HepG2 (cell line): ENCODE results near the gene AIP. TPM values are rescaled to one million over a fixed set of nuclear protein-coding genes. Genes with fewer than 3 reads are reported as not detected.
"Not testable (repeated sequence)": the region's sequence is repeated elsewhere in the genome, so short reads cannot be mapped to it uniquely, and the experiment has no call there.

Experiments used
- ATAC-seq: fragments of 200-7000 bp; cut with Tn5 transposase; 3 replicates; pipeline ENCODE4 v1.9.1; 2020; ENCODE audit warnings: mild to moderate bottlenecking, moderate library complexity
- BruUV-seq: library from RNA; stranded (reverse); fragments of 400-500 nt; replicated peaks from 2 replicates; lab custom pipeline; 2021; lab: Mats Ljungman, UMichigan
- CTCF ChIA-PET: fragments of 300-600 bp; formaldehyde crosslinking; extraction: SDS; loops from one replicate; lab custom pipeline; 2021; ENCODE audit warnings: low total read pairs, inconsistent platforms, low intra/inter-chr PET ratio; lab: Yijun Ruan, JAX
- POLR2A ChIA-PET: fragments of 350-600 bp; sonication (Branson Sonifier 250); formaldehyde crosslinking; loops from one replicate; lab custom pipeline; 2020; ENCODE audit warnings: antibody characterized with exemption, inconsistent platforms; lab: Yijun Ruan, JAX
- DNase-seq: peaks from one replicate; pipeline ENCODE4 v3.0.0-alpha.2; 2015; ENCODE audit warnings: low spot score
- FAIRE-seq: peaks from 3 replicates; lab custom pipeline; 2011; peaks lifted over from hg19 to GRCh38; lab: Jason Lieb, UNC
- H2AFZ ChIP-seq: one replicate; pipeline ENCODE4 v1.6.1; 2011; ENCODE audit warnings: low read length, inconsistent platforms
- H3K27ac ChIP-seq: fragments of 300-600 bp; 3 replicates; pipeline ENCODE4 v1.8.0; 2011; ENCODE audit warnings: mixed run types, mild to moderate bottlenecking, mixed read lengths, low read length, inconsistent platforms; ENCODE audit not compliant: insufficient read depth; ENCODE audit errors: extremely low read length
- H3K27me3 ChIP-seq, 2 experiments: fragments of 200-600 bp in 1 of 2; 2 replicates in 1 of 2; 3 replicates in 1 of 2; pipeline versions ENCODE4 v1.6.0 to v1.8.0; 2011; ENCODE audit warnings: low read length in 2 of 2, mild to moderate bottlenecking in 2 of 2, moderate library complexity in 2 of 2, inconsistent platforms in 1 of 2; ENCODE audit not compliant: insufficient read depth in 2 of 2, control insufficient read depth in 1 of 2
- H3K36me3 ChIP-seq, 2 experiments: fragments of 200-600 bp in 1 of 2; replicated peaks in 1 of 2; 2 replicates in 1 of 2; 3 replicates in 1 of 2; pipeline versions ENCODE4 v1.5.1 to v1.8.0; 2011; ENCODE audit warnings: low read length in 2 of 2, inconsistent platforms in 1 of 2; ENCODE audit not compliant: insufficient read depth in 2 of 2, control insufficient read depth in 1 of 2
- H3K4me1 ChIP-seq: 2 replicates; pipeline ENCODE4 v1.5.1; 2012; ENCODE audit warnings: low read length, inconsistent platforms; ENCODE audit not compliant: insufficient read depth
- H3K4me2 ChIP-seq: 2 replicates; pipeline ENCODE4 v1.6.0; 2011; ENCODE audit warnings: low read depth, low read length, inconsistent platforms
- H3K4me3 ChIP-seq, 3 experiments: fragments of 200-600 bp in 1 of 3; sonication (generic), shearing (Covaris generic) in 1 of 3; replicated peaks in 1 of 3; 2 replicates each; pipeline ENCODE4 v1.5.1; 2011 to 2016; ENCODE audit warnings: low read length in 3 of 3, inconsistent platforms in 2 of 3, low read depth in 2 of 3, mild to moderate bottlenecking in 2 of 3, control low read depth in 1 of 3, mixed read lengths in 1 of 3; ENCODE audit not compliant: insufficient read depth in 1 of 3
- H3K79me2 ChIP-seq: one replicate; pipeline ENCODE4 v1.6.1; 2011; ENCODE audit warnings: low read length, inconsistent platforms; ENCODE audit not compliant: insufficient read depth
- H3K9ac ChIP-seq: 2 replicates; pipeline ENCODE4 v1.6.0; 2011; ENCODE audit warnings: mild to moderate bottlenecking, low read depth, low read length, inconsistent platforms; ENCODE audit not compliant: insufficient read depth
- H3K9me3 ChIP-seq: 2 replicates; pipeline ENCODE4 v1.5.1; 2012; ENCODE audit warnings: mild to moderate bottlenecking, low read length
- H4K20me1 ChIP-seq: 2 replicates; pipeline ENCODE4 v1.6.0; 2011; ENCODE audit warnings: inconsistent platforms, mild to moderate bottlenecking, low read length, moderate library complexity; ENCODE audit not compliant: insufficient read depth
- IRX3 ChIP-seq: sonication (generic); formaldehyde crosslinking; IDR thresholded peaks from 2 replicates; pipeline ENCODE4 v1.8.1; 2023; ENCODE audit warnings: mild to moderate bottlenecking, low read depth, missing genetic modification reagents, borderline replicate concordance
- JUN ChIP-seq: sonication (generic); formaldehyde crosslinking; IDR thresholded peaks from 2 replicates; pipeline ENCODE4 v1.4.0; 2020; ENCODE audit warnings: mild to moderate bottlenecking, missing genetic modification reagents
- ZBTB40 ChIP-seq, 2 experiments: fragments of 450-650 bp in 1 of 2; sonication (generic) in 1 of 2; formaldehyde crosslinking in 1 of 2; IDR thresholded peaks; 2 replicates each; pipeline versions ENCODE4 v1.6.1 to v1.8.0; 2016 to 2022; ENCODE audit warnings: antibody characterized with exemption in 1 of 2, mild to moderate bottlenecking in 1 of 2, missing genetic modification reagents in 1 of 2
- ZNF572 ChIP-seq: sonication (generic); formaldehyde crosslinking; IDR thresholded peaks from 2 replicates; pipeline ENCODE4 v1.5.1; 2020; ENCODE audit warnings: mild to moderate bottlenecking, missing genetic modification reagents
- ZNF615 ChIP-seq: sonication (generic); formaldehyde crosslinking; IDR thresholded peaks from 2 replicates; pipeline ENCODE4 v1.5.0; 2020; ENCODE audit warnings: mild to moderate bottlenecking, missing genetic modification reagents, borderline replicate concordance
- ZNF816 ChIP-seq: sonication (generic); formaldehyde crosslinking; IDR thresholded peaks from 2 replicates; pipeline ENCODE4 v1.8.0; 2022; ENCODE audit warnings: missing genetic modification reagents, mild to moderate bottlenecking, borderline replicate concordance
- WGBS: methylation state at CpG from one replicate; pipeline ENCODE4 v1.1.6; 2017; ENCODE audit warnings: low lambda C conversion rate; 5-methylcytosine and 5-hydroxymethylcytosine counted together
- in situ Hi-C: cut with HindIII; loops from 2 replicates; pipeline ENCODE4 v1.10.0; 2017; ENCODE audit warnings: low pct_unique_long_range_greater_than_20kb; ENCODE audit not compliant: extremely low pct_ligation_motif_present
- intact Hi-C: fragments of 100-400 bp; cut with micrococcal nuclease; formaldehyde crosslinking; loops from one replicate; pipeline ENCODE4 v1.10.0; 2022; ENCODE audit not compliant: unreplicated experiment
- polyA plus RNA-seq, 8 experiments: library from polyadenylated mRNA; depleted of rRNA in 3 of 8; stranded (reverse) in 7 of 8; unstranded in 1 of 8; fragments of >200 nt; fragmentation: Illumina TruSeq in 4 of 8; extraction: Trizol in 4 of 8; gene quantifications; 2 replicates each; pipeline versions ENCODE4 v1.2.1 to v1.2.3, GENCODE V29; 2011 to 2016; ENCODE audit warnings: low read depth in 4 of 8, missing spikeins in 1 of 8, mixed read lengths in 1 of 8; ENCODE audit not compliant: insufficient read depth in 1 of 8
- total RNA-seq, 5 experiments: library from RNA; depleted of rRNA; stranded (reverse); fragments of >200 nt; fragmentation: Illumina TruSeq; extraction: Trizol; gene quantifications; 2 replicates each; pipeline ENCODE4 v1.2.3, GENCODE V29; 2016; ENCODE audit warnings: low read depth in 1 of 5

The AIP gene
- total and polyA plus RNA-seq, 2 of the 13 experiments (the other 11 are each of a cell fraction or from before 2014, with no cell fraction given) = 51.8 to 110 TPM

GRCh38 chr11:67510023-67510345 is 27.2 kb downstream of the AIP start (continued):
- TF ChIP-seq ZBTB40 (IDR thresholded peaks at IDR 0.05) = no peak
- TF ChIP-seq ZBTB40 (CRISPR knock-in tag; IDR thresholded peaks at IDR 0.05) = no peak
- no peak for TF ChIP-seq ZNF816 (CRISPR knock-in tag)
- TF ChIP-seq ZNF615 (CRISPR knock-in tag) = no peak
- TF ChIP-seq ZNF572 (CRISPR knock-in tag) = no peak
- no peak for TF ChIP-seq JUN (CRISPR knock-in tag)
- TF ChIP-seq IRX3 = no peak

GRCh38 chr11:67511558-67511957 is 28.7 kb downstream of the AIP start:
- H3K36me3 ChIP-seq, H3K9me3 ChIP-seq, H4K20me1 ChIP-seq, intact Hi-C loops, in situ Hi-C loops, BruUV-seq, H3K4me3 ChIP-seq, H3K27me3 ChIP-seq, CTCF ChIA-PET, H3K27ac ChIP-seq, H2AFZ ChIP-seq, ATAC-seq, DNase-seq, H3K9ac ChIP-seq, POLR2A ChIA-PET, FAIRE-seq, H3K4me2 ChIP-seq, H3K79me2 ChIP-seq: not testable (repeated sequence)
- WGBS = 93% methylated on average over 4 of the region's 4 CpGs
- H3K4me1 ChIP-seq = peaks cover 37% of the 10 kb centered on the region
